ENCODE measurements around the gene MGMT. TPM values are rescaled to one million over a fixed set of nuclear protein-coding genes. Genes with fewer than 3 reads are reported as not detected.
"Not testable (repeated sequence)": the region's sequence is repeated elsewhere in the genome, so short reads cannot be mapped to it uniquely, and the experiment has no call there.

MGMT gene
- 10 to 100 TPM; 18.7 to 22.4 TPM for total RNA-seq

DNA sequence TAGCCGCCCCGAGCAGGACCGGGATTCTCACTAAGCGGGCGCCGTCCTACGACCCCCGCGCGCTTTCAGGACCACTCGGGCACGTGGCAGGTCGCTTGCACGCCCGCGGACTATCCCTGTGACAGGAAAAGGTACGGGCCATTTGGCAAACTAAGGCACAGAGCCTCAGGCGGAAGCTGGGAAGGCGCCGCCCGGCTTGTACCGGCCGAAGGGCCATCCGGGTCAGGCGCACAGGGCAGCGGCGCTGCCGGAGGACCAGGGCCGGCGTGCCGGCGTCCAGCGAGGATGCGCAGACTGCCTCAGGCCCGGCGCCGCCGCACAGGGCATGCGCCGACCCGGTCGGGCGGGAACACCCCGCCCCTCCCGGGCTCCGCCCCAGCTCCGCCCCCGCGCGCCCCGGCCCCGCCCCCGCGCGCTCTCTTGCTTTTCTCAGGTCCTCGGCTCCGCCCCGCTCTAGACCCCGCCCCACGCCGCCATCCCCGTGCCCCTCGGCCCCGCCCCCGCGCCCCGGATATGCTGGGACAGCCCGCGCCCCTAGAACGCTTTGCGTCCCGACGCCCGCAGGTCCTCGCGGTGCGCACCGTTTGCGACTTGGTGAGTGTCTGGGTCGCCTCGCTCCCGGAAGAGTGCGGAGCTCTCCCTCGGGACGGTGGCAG, at the start of gene MGMT:
Gene MGMT, plus strand, starts transcription at position 539 of the 656 bp plus-strand sequence.
- H3K4me1 Mint-ChIP-seq: no peaks in the 10 kb centered on the region
- H3K36me3 Mint-ChIP-seq (ENCODE audit: low read depth): peaks cover 17% of the 10 kb centered on the region
- H3K27me3 Mint-ChIP-seq: no peaks in the 10 kb centered on the region
- ATAC-seq (replicated peaks): peak; percentile 97
- peak within 1 kb of the TSS; percentile 54 for H3K27ac Mint-ChIP-seq
- peak within 1 kb of the TSS; percentile 79 for H3K4me3 Mint-ChIP-seq
- H3K9me3 Mint-ChIP-seq: no peaks in the 10 kb centered on the region

DNA sequence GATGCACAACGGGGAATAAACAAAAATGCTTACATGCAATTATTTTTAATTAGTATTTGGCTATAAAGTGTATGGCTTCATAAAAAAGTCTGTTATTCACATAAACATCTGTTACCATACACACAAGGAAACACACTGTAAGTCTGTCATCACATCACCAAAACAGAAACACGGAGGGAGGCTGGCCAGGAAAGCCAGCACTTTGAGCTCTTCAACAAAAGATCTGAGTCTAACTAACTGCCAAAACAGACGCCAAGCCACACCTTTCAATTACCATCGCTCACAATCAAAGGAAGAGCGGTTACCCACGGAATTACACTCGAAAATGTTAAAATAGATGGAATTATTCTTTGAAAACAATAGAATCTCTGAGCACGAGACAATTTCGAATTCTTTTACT, 49.2 kb upstream of the MGMT start:
- Mint-ChIP-seq H3K4me1 (no peaks in the 10 kb centered on the region), H3K27ac (no peak overlapping the region), H3K36me3 (ENCODE audit: low read depth) (no peaks in the 10 kb centered on the region), H3K9me3 (no peaks in the 10 kb centered on the region), H3K4me3 (no peak overlapping the region), H3K27me3 (peaks cover 11% of the 10 kb centered on the region)
- no peak for ATAC-seq (replicated peaks)

- Mint-ChIP-seq H3K36me3 (ENCODE audit: low read depth) (no peaks in the 10 kb centered on the region), H3K9me3 (no peaks in the 10 kb centered on the region), H3K27me3 (peaks cover 11% of the 10 kb centered on the region), H3K27ac (no peak overlapping the region), H3K4me1 (no peaks in the 10 kb centered on the region), H3K4me3 (no peak overlapping the region)
- ATAC-seq (replicated peaks): no peak
These were observed 48.4 kb upstream of the MGMT start for GRCh38 chr10:129418496-129419225.

DNA sequence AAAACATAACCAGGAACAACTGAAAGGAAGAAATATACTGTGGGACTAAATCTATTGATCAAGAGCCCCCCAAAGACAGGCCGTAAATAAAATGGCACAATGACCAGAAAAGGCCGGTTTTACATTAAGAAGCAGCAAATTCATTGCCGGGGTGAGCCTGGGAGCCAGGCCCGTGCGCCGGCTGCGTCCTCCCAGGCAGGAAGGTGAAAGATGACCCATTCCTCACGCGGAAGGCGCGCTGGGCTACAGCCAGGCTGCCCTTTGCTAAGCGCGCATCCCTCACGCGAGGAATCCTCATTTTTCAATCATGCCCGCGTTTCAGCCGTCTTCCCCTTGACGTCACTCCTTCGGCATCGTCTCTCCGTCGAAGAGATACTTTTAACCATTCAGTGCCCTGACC, 47.6 kb upstream of the MGMT start:
- Mint-ChIP-seq H3K9me3 (no peaks in the 10 kb centered on the region), H3K4me1 (no peaks in the 10 kb centered on the region), H3K4me3 (no peak overlapping the region), H3K36me3 (ENCODE audit: low read depth) (no peaks in the 10 kb centered on the region), H3K27me3 (peaks cover 11% of the 10 kb centered on the region), H3K27ac (no peak overlapping the region)
- no peak for ATAC-seq (replicated peaks)

- H3K4me3 Mint-ChIP-seq: no peak overlapping the region
These were observed 45.5 kb upstream of the MGMT start for GRCh38 chr10:129421399-129422010.

DNA sequence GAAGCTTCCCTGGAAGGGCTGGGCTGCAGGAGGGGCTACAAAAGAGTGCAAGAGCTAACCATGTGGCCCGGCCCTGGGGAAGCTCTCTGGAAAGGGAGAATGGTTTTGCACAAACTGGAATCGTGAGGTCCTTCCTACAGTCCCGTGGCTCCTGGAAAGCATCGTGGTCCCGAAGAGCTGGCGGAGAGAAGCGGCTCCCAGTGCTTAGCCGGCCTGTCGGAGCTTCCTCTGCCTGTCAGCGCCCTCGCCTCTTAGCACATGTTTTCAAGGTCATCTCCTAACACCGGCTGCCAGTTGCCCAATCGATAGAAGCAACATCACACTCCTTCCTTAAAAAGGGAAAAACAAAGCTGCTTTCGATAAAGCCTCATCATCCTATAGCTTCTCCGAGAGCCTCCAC, 42.1 kb upstream of the MGMT start:
- Mint-ChIP-seq H3K36me3 (ENCODE audit: low read depth) (no peaks in the 10 kb centered on the region), H3K27me3 (peaks cover 21% of the 10 kb centered on the region), H3K9me3 (no peaks in the 10 kb centered on the region), H3K27ac (no peak overlapping the region), H3K4me1 (no peaks in the 10 kb centered on the region), H3K4me3 (no peak overlapping the region)
- no peak for ATAC-seq (replicated peaks)

More at GRCh38 chr10:129421399-129422010, 45.5 kb upstream of the MGMT start:
- ATAC-seq (replicated peaks): no peak
- Mint-ChIP-seq H3K9me3 (no peaks in the 10 kb centered on the region), H3K4me1 (no peaks in the 10 kb centered on the region), H3K36me3 (ENCODE audit: low read depth) (no peaks in the 10 kb centered on the region), H3K27ac (no peak overlapping the region), H3K27me3 (peaks cover 23% of the 10 kb centered on the region)

- peaks cover 21% of the 10 kb centered on the region for H3K27me3 Mint-ChIP-seq
- H3K36me3 Mint-ChIP-seq (ENCODE audit: low read depth): no peaks in the 10 kb centered on the region
- no peak overlapping the region for H3K4me3 Mint-ChIP-seq
- no peaks in the 10 kb centered on the region for H3K9me3 Mint-ChIP-seq
- no peak for ATAC-seq (replicated peaks)
- H3K4me1 Mint-ChIP-seq: no peaks in the 10 kb centered on the region
- no peak overlapping the region for H3K27ac Mint-ChIP-seq
These were observed 40.4 kb upstream of the MGMT start for GRCh38 chr10:129426606-129427005.

DNA sequence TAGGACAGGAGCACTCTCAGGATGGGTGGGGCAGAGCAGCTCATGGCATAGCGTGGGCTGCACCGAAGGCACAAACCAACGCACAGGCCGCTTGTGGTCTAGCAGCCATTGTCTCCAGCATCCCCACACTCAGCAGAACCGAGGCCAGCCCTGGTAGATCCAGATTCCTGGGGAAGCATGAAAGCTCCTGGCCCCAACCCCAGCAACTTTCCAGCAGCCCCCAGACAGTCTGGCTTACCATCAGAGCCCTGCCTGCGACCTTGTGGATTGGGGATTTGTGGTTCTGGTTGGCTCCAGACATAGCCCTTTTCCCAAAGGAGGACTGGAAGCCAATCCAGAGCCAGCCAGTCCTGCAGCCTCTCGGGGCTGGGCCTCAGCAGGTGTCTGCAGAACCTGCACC, 33.8 kb upstream of the MGMT start:
- no peak for ATAC-seq (replicated peaks)
- Mint-ChIP-seq H3K36me3 (ENCODE audit: low read depth) (no peaks in the 10 kb centered on the region), H3K9me3 (no peaks in the 10 kb centered on the region)

DNA sequence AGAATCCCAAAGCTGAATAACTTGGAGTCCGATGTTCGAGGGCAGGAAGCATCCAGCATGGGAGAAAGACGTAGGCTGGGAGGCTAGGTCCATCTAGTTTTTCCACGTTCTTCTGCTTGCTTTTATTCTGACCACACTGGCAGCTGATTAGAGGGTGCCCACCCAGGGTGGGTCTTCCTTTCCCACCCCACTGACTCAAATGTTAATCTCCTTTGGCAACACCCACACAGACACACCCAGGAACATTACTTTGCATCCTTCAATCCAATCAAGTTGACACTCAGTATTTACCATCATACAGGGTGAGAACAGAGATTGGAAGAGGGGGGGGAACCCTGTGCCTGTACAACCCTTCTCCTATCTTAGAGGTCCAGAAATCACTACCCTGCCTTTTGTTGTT, 31.3 kb upstream of the MGMT start:
- ATAC-seq (replicated peaks); H3K4me1 Mint-ChIP-seq; H3K36me3 Mint-ChIP-seq (ENCODE audit: low read depth); H3K9me3 Mint-ChIP-seq; H3K4me3 Mint-ChIP-seq; H3K27ac Mint-ChIP-seq: not testable (repeated sequence)
- peaks cover 24% of the 10 kb centered on the region for H3K27me3 Mint-ChIP-seq

More for the DNA sequence above, 33.8 kb upstream of the MGMT start:
- Mint-ChIP-seq H3K27me3 (peaks cover 15% of the 10 kb centered on the region), H3K27ac (no peak overlapping the region), H3K4me3 (no peak overlapping the region), H3K4me1 (no peaks in the 10 kb centered on the region)

DNA sequence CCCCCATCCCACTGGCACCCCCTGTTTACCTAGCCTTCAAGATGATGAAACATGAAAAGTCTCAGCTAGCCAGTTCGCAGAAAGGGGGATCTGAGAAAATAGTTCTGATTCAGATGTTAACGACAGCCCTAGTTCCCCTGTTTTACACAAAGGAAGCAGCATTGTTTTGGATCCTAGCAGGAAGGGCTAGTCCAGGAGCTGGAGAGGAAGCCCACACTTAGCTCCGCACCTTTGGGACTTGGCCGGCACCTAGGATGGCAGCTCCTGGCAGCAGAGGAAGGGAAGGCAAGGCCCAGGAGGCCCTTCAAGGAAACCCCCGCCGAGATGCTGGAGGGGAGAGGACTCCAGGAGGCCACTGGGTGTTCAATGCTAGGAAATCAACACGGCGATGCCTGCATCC, 29.0 kb upstream of the MGMT start:
- Mint-ChIP-seq H3K27me3 (peaks cover 21% of the 10 kb centered on the region), H3K4me3 (no peak overlapping the region), H3K27ac (no peak overlapping the region), H3K36me3 (ENCODE audit: low read depth) (no peaks in the 10 kb centered on the region), H3K9me3 (no peaks in the 10 kb centered on the region), H3K4me1 (no peaks in the 10 kb centered on the region)
- no peak for ATAC-seq (replicated peaks)

GRCh38 chr10:129440247-129440646, 26.8 kb upstream of the MGMT start:
- Mint-ChIP-seq H3K27ac (no peak overlapping the region), H3K4me3 (no peak overlapping the region), H3K36me3 (ENCODE audit: low read depth) (no peaks in the 10 kb centered on the region), H3K4me1 (no peaks in the 10 kb centered on the region), H3K9me3 (no peaks in the 10 kb centered on the region), H3K27me3 (peaks cover 16% of the 10 kb centered on the region)
- no peak for ATAC-seq (replicated peaks)

GRCh38 chr10:129440722-129441316, 26.2 kb upstream of the MGMT start:
- Mint-ChIP-seq H3K27ac (no peak overlapping the region), H3K4me1 (no peaks in the 10 kb centered on the region), H3K9me3 (no peaks in the 10 kb centered on the region), H3K36me3 (ENCODE audit: low read depth) (no peaks in the 10 kb centered on the region), H3K4me3 (no peak overlapping the region), H3K27me3 (peaks cover 13% of the 10 kb centered on the region)
- no peak for ATAC-seq (replicated peaks)

GRCh38 chr10:129441372-129442009, 25.6 kb upstream of the MGMT start:
- H3K27me3 Mint-ChIP-seq: peaks cover 13% of the 10 kb centered on the region
- no peaks in the 10 kb centered on the region for H3K9me3 Mint-ChIP-seq
- H3K27ac Mint-ChIP-seq: no peak overlapping the region
- H3K4me1 Mint-ChIP-seq: no peaks in the 10 kb centered on the region
- H3K4me3 Mint-ChIP-seq: no peak overlapping the region
- H3K36me3 Mint-ChIP-seq (ENCODE audit: low read depth): no peaks in the 10 kb centered on the region
- no peak for ATAC-seq (replicated peaks)

DNA sequence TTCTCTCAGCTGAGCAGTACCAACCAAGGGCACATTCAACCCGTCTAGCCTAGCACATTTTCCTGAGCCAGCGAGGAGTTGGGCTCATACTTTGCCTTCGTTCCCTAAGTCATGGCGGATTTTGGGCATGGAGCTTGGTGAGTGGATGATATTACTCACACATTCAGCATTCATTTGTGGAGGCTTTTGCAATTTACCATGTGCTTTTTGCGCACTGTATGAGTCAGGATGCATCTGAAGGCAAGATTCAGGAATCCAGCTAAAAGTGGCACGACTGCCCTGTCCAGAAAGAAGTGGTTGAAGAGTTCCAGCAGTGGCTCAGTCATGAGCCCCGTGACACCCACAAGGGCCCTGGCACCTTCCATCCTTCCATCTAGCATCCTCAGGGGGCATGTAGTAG, 24.2 kb upstream of the MGMT start:
- ATAC-seq (replicated peaks): no peak
- H3K4me1 Mint-ChIP-seq: no peaks in the 10 kb centered on the region
- H3K27ac Mint-ChIP-seq: no peak overlapping the region
- no peak overlapping the region for H3K4me3 Mint-ChIP-seq
- no peaks in the 10 kb centered on the region for H3K36me3 Mint-ChIP-seq (ENCODE audit: low read depth)
- H3K9me3 Mint-ChIP-seq: no peaks in the 10 kb centered on the region
- peaks cover 14% of the 10 kb centered on the region for H3K27me3 Mint-ChIP-seq
